SU-DHL-6 (cell line): Measurements from ENCODE around the gene RGS7.

ENCODE experiments used
- H2AFZ ChIP-seq: fragments of 200-600 bp; sonication (generic); 2 replicates; pipeline ENCODE4 v1.6.1; 2014; ENCODE audit warnings: low read depth, mild to moderate bottlenecking, moderate library complexity, mixed read lengths, antibody characterized with exemption, low read length; ENCODE audit not compliant: severe bottlenecking
- H3F3A ChIP-seq: fragments of 200-600 bp; shearing (Covaris generic); 2 replicates; pipeline ENCODE4 v1.6.0; 2016; ENCODE audit warnings: antibody characterized with exemption, mild to moderate bottlenecking; ENCODE audit not compliant: insufficient read depth
- H3K27ac ChIP-seq: fragments of 200-600 bp; sonication (generic); 2 replicates; pipeline ENCODE4 v1.5.1; 2016; ENCODE audit warnings: low read depth, mild to moderate bottlenecking, low read length, moderate library complexity, mixed read lengths
- H3K27me3 ChIP-seq: fragments of 200-600 bp; sonication (generic), shearing (Covaris generic); 2 replicates; pipeline ENCODE4 v1.6.0; 2014; ENCODE audit warnings: mild to moderate bottlenecking, low read length
- H3K36me3 ChIP-seq: fragments of 200-600 bp; sonication (generic); 2 replicates; pipeline ENCODE4 v1.6.1; 2014; ENCODE audit warnings: mild to moderate bottlenecking, low read length, mixed read lengths
- H3K4me2 ChIP-seq: fragments of 300-600, 200-600 bp; shearing (Covaris generic), sonication (generic); 2 replicates; pipeline ENCODE4 v1.6.0; 2014; ENCODE audit warnings: low read length, low read depth, mild to moderate bottlenecking; ENCODE audit not compliant: poor library complexity, severe bottlenecking
- H3K4me3 ChIP-seq: fragments of 200-600 bp; sonication (generic); 2 replicates; pipeline ENCODE4 v1.5.1; 2014; ENCODE audit warnings: antibody characterized with exemption, low read length, mild to moderate bottlenecking, mixed read lengths; ENCODE audit not compliant: insufficient read depth, poor library complexity, severe bottlenecking
- H3K79me2 ChIP-seq: fragments of 200-600 bp; sonication (generic); 2 replicates; pipeline ENCODE4 v1.6.1; 2014; ENCODE audit warnings: mild to moderate bottlenecking, low read length, moderate library complexity; ENCODE audit not compliant: insufficient read depth
- H3K9ac ChIP-seq: fragments of 200-600 bp; sonication (generic); 2 replicates; pipeline ENCODE4 v1.7.0; 2014; ENCODE audit warnings: mild to moderate bottlenecking, low read length
- H3K9me2 ChIP-seq: fragments of 200-600 bp; sonication (generic); replicated peaks from 2 replicates; pipeline ENCODE4 v1.6.1; 2014; ENCODE audit warnings: low read length; ENCODE audit not compliant: insufficient read depth
- H3K9me3 ChIP-seq: fragments of 200-600 bp; sonication (generic); 2 replicates; pipeline ENCODE4 v1.6.1; 2014; ENCODE audit warnings: low read length, mixed read lengths; ENCODE audit not compliant: insufficient read depth
- H4K20me1 ChIP-seq: fragments of 200-600 bp; sonication (generic); 2 replicates; pipeline ENCODE4 v1.6.1; 2014; ENCODE audit warnings: low read depth, mild to moderate bottlenecking, antibody characterized with exemption, low read length, moderate library complexity, mixed read lengths
- CTCF ChIP-seq: fragments of 200-600 bp; sonication (generic); IDR thresholded peaks from one replicate; pipeline ENCODE4 v1.5.1; 2017; ENCODE audit warnings: antibody characterized with exemption, mild to moderate bottlenecking, low read length, moderate library complexity; ENCODE audit not compliant: insufficient read depth, poor library complexity, severe bottlenecking
- EZH2phosphoT487 ChIP-seq: fragments of 200-600 bp; sonication (generic), shearing (Covaris generic); conservative IDR thresholded peaks from 2 replicates; pipeline ENCODE4 v1.6.1; 2018; ENCODE audit warnings: mild to moderate bottlenecking, antibody characterized with exemption, low read length, moderate library complexity, mixed read lengths

RGS7 gene

GRCh38 chr1:241012708-241013340, 344.2 kb downstream of the RGS7 start:
- no peaks in the 10 kb centered on the region for H3K9me2 ChIP-seq
- H3K36me3 ChIP-seq = no peaks in the 10 kb centered on the region
- H3K9me3 ChIP-seq = no peaks in the 10 kb centered on the region
- TF ChIP-seq EZH2phosphoT487 (no peak), CTCF (no peak)
- no peaks in the 10 kb centered on the region for H3F3A ChIP-seq
- no peak overlapping the region for H3K4me3 ChIP-seq
- H3K79me2 ChIP-seq = no peaks in the 10 kb centered on the region
- no peak overlapping the region for H3K27ac ChIP-seq
- no peaks in the 10 kb centered on the region for H3K27me3 ChIP-seq
- no peak overlapping the region for H2AFZ ChIP-seq
- no peak overlapping the region for H3K9ac ChIP-seq
- H4K20me1 ChIP-seq = no peaks in the 10 kb centered on the region
- no peak overlapping the region for H3K4me2 ChIP-seq

- no peaks in the 10 kb centered on the region for H3K27me3 ChIP-seq
- no peak overlapping the region for H3K9ac ChIP-seq
- H3K79me2 ChIP-seq = no peaks in the 10 kb centered on the region
- no peak overlapping the region for H3K4me3 ChIP-seq
- H3K27ac ChIP-seq = no peak overlapping the region
- TF ChIP-seq EZH2phosphoT487 = no peak
- TF ChIP-seq CTCF = no peak
- no peaks in the 10 kb centered on the region for H4K20me1 ChIP-seq
- no peaks in the 10 kb centered on the region for H3K9me2 ChIP-seq
- no peaks in the 10 kb centered on the region for H3F3A ChIP-seq
- H2AFZ ChIP-seq = no peak overlapping the region
- H3K4me2 ChIP-seq = no peak overlapping the region
- H3K9me3 ChIP-seq = no peaks in the 10 kb centered on the region
- no peaks in the 10 kb centered on the region for H3K36me3 ChIP-seq
Measured at GRCh38 chr1:241007668-241008067, 349.3 kb downstream of the RGS7 start.

- no peaks in the 10 kb centered on the region for H3F3A ChIP-seq
- no peak overlapping the region for H2AFZ ChIP-seq
- H3K27me3 ChIP-seq = no peaks in the 10 kb centered on the region
- no peaks in the 10 kb centered on the region for H4K20me1 ChIP-seq
- TF ChIP-seq CTCF (no peak), EZH2phosphoT487 (no peak)
- no peaks in the 10 kb centered on the region for H3K9me3 ChIP-seq
- no peaks in the 10 kb centered on the region for H3K79me2 ChIP-seq
- H3K4me2 ChIP-seq = no peak overlapping the region
- no peaks in the 10 kb centered on the region for H3K36me3 ChIP-seq
- H3K4me3 ChIP-seq = no peak overlapping the region
- no peak overlapping the region for H3K27ac ChIP-seq
- no peaks in the 10 kb centered on the region for H3K9me2 ChIP-seq
- H3K9ac ChIP-seq = no peak overlapping the region
Measured at GRCh38 chr1:240999826-241000225, 357.2 kb downstream of the RGS7 start.
